HUES64 (cell line): ENCODE results near the gene PNPLA7.
A peak's percentile ranks its signal among the peaks of the same experiment; 100 is the strongest.

Source experiments
- H3K27ac ChIP-seq: 2 replicates; pipeline ENCODE4 v1.7.0; 2013; ENCODE audit warnings: low read depth, low read length, inconsistent platforms
- H3K27me3 ChIP-seq: 2 replicates; pipeline ENCODE4 v1.6.1; 2013; ENCODE audit warnings: mild to moderate bottlenecking, low read length; ENCODE audit not compliant: insufficient read depth
- H3K36me3 ChIP-seq: 2 replicates; pipeline ENCODE4 v1.6.1; 2013; ENCODE audit warnings: mild to moderate bottlenecking, low read length; ENCODE audit not compliant: insufficient read depth
- H3K4me1 ChIP-seq: 2 replicates; pipeline ENCODE4 v1.6.1; 2013; ENCODE audit warnings: mild to moderate bottlenecking, low read length, moderate library complexity; ENCODE audit not compliant: insufficient read depth
- H3K4me3 ChIP-seq: 2 replicates; pipeline ENCODE4 v1.5.1; 2013; ENCODE audit warnings: mild to moderate bottlenecking, low read length, moderate library complexity
- H3K9ac ChIP-seq: 2 replicates; pipeline ENCODE4 v1.6.1; 2013; ENCODE audit warnings: mild to moderate bottlenecking, low read depth, low read length
- H3K9me3 ChIP-seq: 2 replicates; pipeline ENCODE4 v1.6.1; 2013; ENCODE audit warnings: low read depth, low read length; ENCODE audit not compliant: insufficient read depth
- WGBS: fragments of 150-250, 120-280 bp; methylation state at CpG from one replicate; pipeline ENCODE4 v1.1.7; 2013; ENCODE audit warnings: missing lambda C conversion rate; 5-methylcytosine and 5-hydroxymethylcytosine counted together

Gene PNPLA7

DNA sequence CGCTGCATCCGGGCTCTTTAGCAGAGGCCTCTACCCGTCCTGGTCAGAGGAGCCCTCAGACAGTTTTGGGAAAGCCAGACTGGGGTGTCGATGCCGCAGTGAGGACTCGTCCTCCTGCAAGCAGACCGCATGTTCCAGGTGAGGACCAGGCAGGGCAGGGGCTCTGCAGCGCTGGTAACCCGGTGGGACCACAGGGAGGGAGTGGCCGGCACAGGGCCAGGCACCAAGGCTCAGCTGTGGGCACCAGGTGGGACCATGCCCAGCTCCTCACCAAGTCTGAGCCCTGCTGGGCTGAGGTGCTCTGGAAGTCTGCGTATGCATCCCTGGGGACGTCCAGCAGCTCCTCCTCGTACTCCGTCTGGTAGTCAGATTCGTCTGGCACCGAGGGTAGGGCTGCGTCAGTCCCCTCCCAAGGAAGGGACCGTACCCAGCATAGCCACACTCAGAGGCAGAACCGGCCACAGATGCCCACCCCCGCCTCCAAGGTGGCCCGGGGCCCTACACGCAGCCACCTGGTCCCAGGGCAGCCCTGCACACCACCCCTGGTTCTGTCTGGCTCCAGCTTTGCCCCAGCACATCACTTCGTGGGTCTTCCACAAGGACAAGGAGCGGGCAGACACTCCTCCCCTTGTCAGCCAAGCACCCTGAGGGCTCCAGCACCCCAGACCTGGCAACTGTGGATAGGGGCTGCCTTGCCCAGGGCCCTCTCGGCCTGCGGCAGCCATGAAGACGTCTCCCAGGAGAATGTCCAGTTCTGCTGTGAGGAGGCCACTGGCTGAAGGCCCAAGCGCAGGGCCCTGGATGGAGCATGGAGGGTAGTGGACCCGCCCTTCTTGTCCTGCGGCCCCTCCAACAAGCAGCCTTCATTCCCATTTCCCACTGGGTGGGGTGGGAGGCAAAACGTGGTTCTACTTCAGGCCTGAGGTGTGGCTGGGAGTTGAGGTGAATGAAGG is 89.6 kb downstream of the PNPLA7 start:
- Histone ChIP-seq H3K4me3 (no peak overlapping the region), H3K36me3 (peaks cover 17% of the 10 kb centered on the region), H3K27me3 (peaks cover 20% of the 10 kb centered on the region), H3K4me1 (0 out of 2 replicates have a peak, but pooled peaks cover 7% of the 10 kb centered on the region), H3K27ac (no peak overlapping the region), H3K9me3 (no peaks in the 10 kb centered on the region), H3K9ac (no peak overlapping the region)
- 93% methylated on average over 29 of the region's 31 CpGs for whole genome bisulfite sequencing

DNA sequence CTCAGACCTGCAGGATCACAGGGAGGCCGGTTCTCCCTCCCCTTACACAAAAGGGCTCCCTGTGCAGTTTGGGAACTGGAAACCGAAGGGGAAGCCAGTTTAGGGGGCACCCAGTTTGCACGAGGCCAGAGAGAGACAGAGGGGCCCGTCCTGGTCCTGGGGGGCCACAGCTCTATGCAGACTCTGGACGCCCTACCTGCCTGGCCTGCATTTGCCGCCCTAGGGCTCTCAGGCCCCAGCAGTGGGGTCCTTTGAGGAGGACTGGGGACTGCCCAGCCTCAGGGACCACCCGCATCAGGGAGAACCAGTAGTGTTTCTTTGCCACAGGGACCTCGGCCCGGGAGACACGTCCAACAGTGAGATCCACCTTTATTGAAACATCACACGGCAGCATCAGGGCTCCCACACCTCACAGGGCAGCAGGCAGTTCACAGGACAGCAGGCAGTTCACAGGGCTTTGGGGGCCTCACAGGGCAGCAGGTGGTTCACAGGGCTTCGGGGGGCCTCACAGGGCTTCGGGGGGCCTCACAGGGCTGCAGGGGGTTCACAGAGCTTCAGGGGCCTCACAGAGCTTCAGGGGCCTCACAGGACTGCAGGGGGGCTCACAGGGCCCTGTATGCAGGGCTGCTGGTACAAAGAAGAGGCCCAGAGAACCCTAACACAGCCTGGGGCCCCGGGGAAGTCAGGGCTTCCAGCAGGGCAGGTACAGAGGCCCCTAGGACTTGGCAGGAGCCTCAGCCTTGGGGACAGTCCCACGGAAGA is 90.4 kb downstream of the PNPLA7 start:
- Histone ChIP-seq H3K9ac (peak overlapping the region; percentile 43; the same call in 1 of the 2 replicates), H3K27me3 (peaks cover 20% of the 10 kb centered on the region), H3K9me3 (no peaks in the 10 kb centered on the region), H3K4me3 (peak overlapping the region; percentile 70), H3K36me3 (peaks cover 18% of the 10 kb centered on the region), H3K27ac (no peak overlapping the region), H3K4me1 (peaks cover 9% of the 10 kb centered on the region; the same call in 1 of the 2 replicates)
- WGBS, result 61% methylated on average over 15 of the region's 15 CpGs

DNA sequence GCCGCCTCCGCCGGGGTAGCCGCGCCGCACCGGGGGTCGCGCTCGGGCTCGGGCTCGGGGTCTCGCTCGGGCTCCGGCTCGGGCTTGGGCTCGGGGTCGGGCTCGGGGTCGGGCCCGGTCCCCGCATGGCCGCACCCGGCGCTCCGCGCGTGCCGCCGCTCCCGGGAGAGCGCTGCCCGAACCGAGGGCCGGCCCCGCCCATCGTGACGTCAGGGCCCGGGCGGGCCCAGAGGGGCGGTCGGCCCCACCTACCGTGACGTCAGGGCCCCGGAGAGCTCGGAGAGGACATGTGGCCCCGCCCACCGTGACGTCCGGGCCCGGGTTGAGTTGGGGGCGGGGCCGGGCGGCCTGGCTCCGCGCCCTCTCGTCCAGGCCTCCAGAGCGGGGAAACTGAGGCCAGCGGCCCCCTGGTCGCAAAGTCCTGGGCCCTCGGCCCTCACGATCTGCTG is 91.0 kb downstream of the PNPLA7 start, which contains the start of gene NSMF:
Gene NSMF (minus strand): TSS at position 183 of the 449 bp plus-strand sequence. CDS start 232 bp downstream, outside the sequence.
- H3K36me3 ChIP-seq, result peaks cover 18% of the 10 kb centered on the region
- H3K27me3 ChIP-seq, result peaks cover 20% of the 10 kb centered on the region
- under 1% methylated on average over 62 of the region's 62 CpGs for WGBS
- H3K4me1 ChIP-seq, result peaks cover 14% of the 10 kb centered on the region; the same call in 1 of the 2 replicates
- H3K9me3 ChIP-seq, result no peaks in the 10 kb centered on the region
- peak within 1 kb of the TSS; percentile 78 for H3K9ac ChIP-seq
- H3K4me3 ChIP-seq, result peak within 1 kb of the TSS; percentile 70
- H3K27ac ChIP-seq, result no peak within 1 kb of the TSS

DNA sequence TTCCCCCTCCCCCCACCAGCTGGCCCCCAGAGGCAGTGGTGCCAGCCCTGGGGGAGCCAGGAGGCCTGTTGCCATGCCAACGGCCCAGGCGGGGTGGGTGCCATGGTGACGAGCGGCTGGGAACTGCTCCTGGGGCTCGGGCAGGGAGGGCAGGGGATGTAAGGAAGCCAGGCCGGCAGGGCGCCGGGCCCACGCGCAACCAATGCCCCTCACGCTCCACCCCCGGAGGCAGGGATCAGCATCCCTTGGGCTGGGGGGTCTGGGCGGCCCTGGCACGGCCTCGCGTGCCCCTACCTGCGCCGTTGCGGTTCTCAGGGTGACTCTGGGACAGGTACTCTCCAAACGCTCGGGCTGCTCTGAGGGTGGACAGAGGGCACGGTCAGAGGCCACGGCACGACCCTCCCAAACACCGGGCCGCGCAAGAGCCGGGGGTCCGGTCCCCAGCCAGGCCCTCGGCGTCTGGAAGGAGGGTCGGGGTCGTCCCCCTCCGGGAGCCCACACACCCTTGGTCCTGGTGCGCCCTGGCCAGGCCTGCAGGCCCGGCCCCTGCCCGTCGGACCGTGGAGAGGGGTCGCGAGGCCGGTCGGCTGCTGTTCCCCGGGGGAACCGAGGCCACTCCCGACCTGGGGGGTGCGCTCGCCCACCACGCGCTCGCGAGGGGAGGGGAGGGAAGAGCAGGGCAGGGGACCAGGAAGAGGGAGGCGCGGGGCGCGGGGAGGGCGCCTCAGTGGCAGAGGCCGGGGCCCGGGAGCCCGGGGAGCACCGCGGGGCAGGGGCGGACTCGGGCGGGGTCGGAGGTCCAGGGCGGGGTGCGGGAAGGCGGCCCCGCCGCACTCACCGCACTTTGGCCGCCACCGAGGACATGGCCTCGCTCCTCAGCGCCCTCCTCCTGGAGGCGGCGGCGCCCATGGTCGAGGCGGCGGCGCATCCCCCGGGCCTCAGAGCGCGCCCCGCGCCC is 91.7 kb downstream of the PNPLA7 start:
- H3K36me3 ChIP-seq, result peaks cover 18% of the 10 kb centered on the region
- H3K9me3 ChIP-seq, result no peaks in the 10 kb centered on the region
- peaks cover 20% of the 10 kb centered on the region for H3K27me3 ChIP-seq
- peaks cover 14% of the 10 kb centered on the region; the same call in 1 of the 2 replicates for H3K4me1 ChIP-seq
- H3K27ac ChIP-seq, result no peak overlapping the region
- 13% methylated on average over 88 of the region's 88 CpGs for WGBS
- H3K9ac ChIP-seq, result peak overlapping the region; percentile 78
- peak overlapping the region; percentile 70 for H3K4me3 ChIP-seq

DNA sequence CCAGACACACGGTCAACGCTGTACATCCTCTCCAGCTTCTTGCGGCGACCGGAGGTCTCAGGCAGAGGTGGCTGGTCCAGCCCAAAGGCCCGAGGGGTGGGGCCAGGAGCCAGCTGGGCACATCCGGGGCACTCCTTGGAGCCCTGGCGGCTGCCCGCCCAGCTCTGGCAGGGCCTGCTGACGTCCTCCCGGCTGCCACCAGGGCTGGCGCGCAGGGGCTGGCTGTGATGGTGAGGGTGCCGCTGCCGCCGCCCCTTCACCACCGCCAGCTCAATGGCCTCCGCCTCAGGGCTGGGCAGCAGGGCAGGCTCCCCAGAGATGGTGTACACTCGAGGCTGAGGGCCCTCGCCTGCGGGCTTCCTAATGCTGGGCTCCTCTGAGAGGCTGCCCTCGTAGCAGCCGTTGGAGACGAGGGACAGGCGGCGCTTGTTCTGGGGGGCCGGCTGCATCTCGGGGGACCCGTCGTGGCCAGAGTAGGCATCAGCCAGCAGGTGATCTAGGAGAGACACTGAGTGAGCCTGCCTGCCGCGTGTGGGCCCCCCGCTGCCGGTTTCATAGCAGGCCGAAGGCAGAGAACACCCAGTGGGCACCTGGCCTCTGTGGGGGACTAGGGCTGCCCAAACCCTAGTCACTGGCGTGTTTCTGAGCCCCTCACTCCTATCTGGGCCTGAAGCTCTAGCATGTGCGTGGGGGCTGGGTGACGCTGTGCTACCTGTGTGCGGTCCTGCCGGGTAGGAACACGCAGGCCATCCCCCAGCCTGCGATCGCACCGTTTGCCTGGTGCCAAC is 92.6 kb downstream of the PNPLA7 start:
- Histone ChIP-seq H3K4me3 (peak overlapping the region; percentile 70), H3K9ac (no peak overlapping the region), H3K27ac (no peak overlapping the region), H3K9me3 (no peaks in the 10 kb centered on the region), H3K36me3 (peaks cover 24% of the 10 kb centered on the region), H3K27me3 (peaks cover 14% of the 10 kb centered on the region), H3K4me1 (peaks cover 14% of the 10 kb centered on the region; the same call in 1 of the 2 replicates)
- WGBS, result 95% methylated on average over 44 of the region's 44 CpGs

DNA sequence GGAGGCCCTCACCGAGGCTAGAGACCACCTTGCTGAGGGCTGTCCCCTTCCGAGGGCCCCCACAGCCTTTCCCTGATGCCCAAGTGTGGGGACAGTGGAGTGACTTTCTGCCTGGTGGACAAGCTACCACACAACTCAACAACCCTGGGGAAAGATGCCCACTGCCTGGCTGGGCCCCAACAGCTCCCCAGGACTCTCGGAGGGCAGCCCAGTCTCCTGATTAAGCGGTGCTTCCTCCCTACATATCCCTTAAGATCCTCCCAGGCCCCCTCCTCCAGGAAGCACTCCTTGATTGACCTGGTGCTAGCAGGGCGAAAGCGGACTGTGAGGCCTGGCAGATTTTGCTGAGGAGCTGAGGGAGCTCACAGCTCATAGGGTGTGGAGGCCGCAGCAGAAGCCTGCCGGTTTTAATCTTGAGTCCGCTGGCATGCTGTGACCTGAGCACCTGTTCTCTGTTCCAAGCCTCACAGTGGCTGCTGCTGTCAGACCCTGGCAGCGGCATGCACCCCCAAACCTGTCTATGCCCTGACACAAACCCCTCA is 93.3 kb downstream of the PNPLA7 start:
- Histone ChIP-seq H3K27ac (no peak overlapping the region), H3K9me3 (no peaks in the 10 kb centered on the region), H3K27me3 (peaks cover 8% of the 10 kb centered on the region; the same call in 1 of the 2 replicates), H3K36me3 (peaks cover 26% of the 10 kb centered on the region), H3K4me1 (peaks cover 14% of the 10 kb centered on the region; the same call in 1 of the 2 replicates), H3K9ac (no peak overlapping the region), H3K4me3 (no peak overlapping the region)
- WGBS, result 91% methylated on average over 10 of the region's 10 CpGs

DNA sequence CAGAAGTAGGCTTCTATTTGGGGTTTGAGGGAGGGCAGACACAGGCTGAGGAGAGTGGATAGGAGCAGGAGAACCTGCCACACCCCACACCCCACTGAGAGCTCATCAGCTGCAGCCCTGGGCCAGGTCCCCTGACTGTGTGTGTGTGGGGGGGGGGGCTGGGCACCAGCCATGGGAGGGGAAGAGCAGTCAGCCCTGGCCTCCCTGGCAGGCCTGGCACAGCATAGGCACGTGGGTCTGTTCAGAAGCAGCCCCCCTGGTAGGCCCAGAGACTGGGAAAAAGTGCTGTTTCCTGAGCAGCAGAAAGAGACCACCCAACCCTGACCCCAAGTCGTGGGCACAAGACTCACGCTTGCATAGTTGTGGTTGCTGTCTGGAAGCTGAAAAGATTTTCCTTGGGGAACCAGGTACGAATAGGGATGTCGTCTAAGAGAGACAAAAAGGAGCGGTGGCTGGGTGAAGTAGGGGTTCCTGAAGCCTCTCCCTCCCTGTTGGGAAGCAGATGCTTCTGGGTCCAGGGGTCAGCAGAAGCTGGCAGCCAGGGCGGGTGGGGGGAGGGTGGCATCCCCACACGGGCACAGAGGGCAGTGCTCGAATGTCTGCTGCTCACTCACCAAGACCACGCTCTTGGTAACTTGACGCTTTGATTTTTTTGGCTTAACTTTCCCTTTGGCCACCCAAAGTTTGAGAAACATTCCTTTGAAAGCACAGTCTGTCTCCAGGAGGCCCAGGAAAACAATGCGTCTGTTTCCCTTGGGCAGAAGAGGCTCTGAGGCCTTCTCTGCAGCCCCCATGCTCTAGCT is 93.9 kb downstream of the PNPLA7 start:
- 94% methylated on average over 12 of the region's 12 CpGs for WGBS
- Histone ChIP-seq H3K27me3 (0 out of 2 replicates have a peak, but pooled peaks cover 5% of the 10 kb centered on the region), H3K36me3 (peaks cover 26% of the 10 kb centered on the region), H3K9me3 (no peaks in the 10 kb centered on the region), H3K4me1 (peaks cover 14% of the 10 kb centered on the region; the same call in 1 of the 2 replicates), H3K4me3 (no peak overlapping the region), H3K27ac (no peak overlapping the region), H3K9ac (no peak overlapping the region)

DNA sequence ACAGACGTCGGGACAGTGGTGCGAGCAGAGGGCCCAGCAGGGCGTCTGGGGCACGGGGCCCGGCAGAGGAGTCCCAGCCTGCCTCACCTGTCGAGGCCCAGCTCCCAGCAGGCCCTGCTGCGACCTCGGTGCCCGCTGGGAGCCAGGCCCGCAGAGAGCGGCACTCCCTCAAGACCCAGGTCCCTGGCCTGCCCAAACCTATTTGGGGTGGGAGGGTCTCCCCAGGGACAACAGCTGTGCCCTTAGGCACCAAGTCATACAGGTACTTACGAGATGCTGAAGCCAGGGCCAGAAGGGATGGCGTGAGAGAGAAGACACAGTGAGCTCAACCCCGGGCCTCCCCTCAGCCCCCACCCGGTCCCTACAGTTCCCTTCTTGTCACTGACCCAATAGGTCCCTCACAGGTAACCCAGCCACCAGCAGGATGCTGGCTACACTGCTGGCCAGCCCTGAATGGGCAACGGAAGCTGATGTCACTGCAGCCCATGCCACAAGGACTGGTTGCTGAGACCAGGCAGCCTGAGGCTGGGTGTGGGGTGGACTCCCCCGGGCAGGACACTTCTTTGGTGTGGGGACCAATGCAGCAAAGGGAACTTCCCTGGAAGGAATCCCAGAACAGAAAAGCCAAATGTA is 94.7 kb downstream of the PNPLA7 start:
- 92% methylated on average over 18 of the region's 18 CpGs for WGBS

More for the DNA sequence above, 94.7 kb downstream of the PNPLA7 start:
- H3K9me3 ChIP-seq, result no peaks in the 10 kb centered on the region
- no peak overlapping the region for H3K4me3 ChIP-seq
- no peak overlapping the region for H3K27ac ChIP-seq
- peaks cover 14% of the 10 kb centered on the region; the same call in 1 of the 2 replicates for H3K4me1 ChIP-seq
- H3K27me3 ChIP-seq, result 0 out of 2 replicates have a peak, but pooled peaks cover 5% of the 10 kb centered on the region
- H3K9ac ChIP-seq, result no peak overlapping the region
- H3K36me3 ChIP-seq, result peaks cover 26% of the 10 kb centered on the region
